Endothelial cell (in vitro differentiated cells): Measurements from ENCODE around the gene DDX52. TPM values are rescaled to one million over a fixed set of nuclear protein-coding genes. Genes with fewer than 3 reads are reported as not detected.

Experiments
- DNase-seq: peaks from one replicate; pipeline ENCODE4 v3.0.0; 2021; ENCODE audit warnings: low spot score
- H3K27ac Mint-ChIP-seq: one replicate; pipeline ENCODE4 v1.8.0; 2021; ENCODE audit warnings: mixed read lengths, inconsistent platforms; ENCODE audit not compliant: unreplicated experiment
- H3K27me3 Mint-ChIP-seq: one replicate; pipeline ENCODE4 v1.8.0; 2021; ENCODE audit warnings: mild to moderate bottlenecking, moderate library complexity, mixed read lengths, inconsistent platforms; ENCODE audit not compliant: unreplicated experiment
- H3K36me3 Mint-ChIP-seq: one replicate; pipeline ENCODE4 v1.8.0; 2021; ENCODE audit warnings: mild to moderate bottlenecking, low read depth, mixed read lengths, inconsistent platforms; ENCODE audit not compliant: unreplicated experiment
- H3K4me1 Mint-ChIP-seq: one replicate; pipeline ENCODE4 v1.8.0; 2021; ENCODE audit warnings: mild to moderate bottlenecking, mixed read lengths, inconsistent platforms; ENCODE audit not compliant: unreplicated experiment
- H3K4me3 Mint-ChIP-seq: one replicate; pipeline ENCODE4 v1.8.0; 2021; ENCODE audit warnings: mild to moderate bottlenecking, mixed read lengths, inconsistent platforms; ENCODE audit not compliant: unreplicated experiment
- H3K9me3 Mint-ChIP-seq: one replicate; pipeline ENCODE4 v1.8.0; 2021; ENCODE audit warnings: mixed read lengths, inconsistent platforms; ENCODE audit not compliant: unreplicated experiment
- total RNA-seq: library from RNA; stranded (reverse); fragmentation: NEBNext Ultra II Directional; extraction: Animal tissue kit (Norgen Biotek cat#: 25700); gene quantifications from one replicate; pipeline ENCODE4 v1.2.1, GENCODE V29; 2021; ENCODE audit not compliant: unreplicated experiment
- TF ChIP-seq, protein P1 (sequence below): fragments of 200-600 bp; sonication (generic); IDR thresholded peaks from one replicate; pipeline ENCODE4 v1.5.0; 2021; ENCODE audit warnings: antibody characterized with exemption; ENCODE audit not compliant: unreplicated experiment

The DDX52 gene
- total RNA-seq, 1 donor from 2014 or later, result 35.5 TPM

DNA sequence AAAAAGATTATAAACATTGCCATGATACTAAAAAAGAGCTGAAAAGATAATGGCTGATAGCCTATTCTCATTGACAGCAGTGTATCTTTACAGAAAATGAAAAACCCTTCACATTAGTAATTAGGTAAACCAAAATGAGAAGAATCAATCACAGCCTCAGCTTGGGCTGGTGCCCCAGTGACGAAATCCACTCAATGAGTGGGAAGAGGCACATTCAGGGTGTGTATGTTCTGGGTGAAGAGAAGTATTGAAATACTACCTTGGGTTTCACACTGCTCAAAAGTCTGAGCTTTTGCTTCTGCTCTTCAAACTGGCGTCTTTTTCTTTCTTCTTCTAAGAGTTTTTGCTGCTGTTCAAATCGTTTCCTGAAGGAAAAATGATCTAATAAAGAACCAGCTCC is 58.2 kb downstream of the DDX52 start:
- H3K27me3 Mint-ChIP-seq, result no peaks in the 10 kb centered on the region
- H3K4me1 Mint-ChIP-seq, result no peaks in the 10 kb centered on the region
- TF ChIP-seq, protein P1, sequence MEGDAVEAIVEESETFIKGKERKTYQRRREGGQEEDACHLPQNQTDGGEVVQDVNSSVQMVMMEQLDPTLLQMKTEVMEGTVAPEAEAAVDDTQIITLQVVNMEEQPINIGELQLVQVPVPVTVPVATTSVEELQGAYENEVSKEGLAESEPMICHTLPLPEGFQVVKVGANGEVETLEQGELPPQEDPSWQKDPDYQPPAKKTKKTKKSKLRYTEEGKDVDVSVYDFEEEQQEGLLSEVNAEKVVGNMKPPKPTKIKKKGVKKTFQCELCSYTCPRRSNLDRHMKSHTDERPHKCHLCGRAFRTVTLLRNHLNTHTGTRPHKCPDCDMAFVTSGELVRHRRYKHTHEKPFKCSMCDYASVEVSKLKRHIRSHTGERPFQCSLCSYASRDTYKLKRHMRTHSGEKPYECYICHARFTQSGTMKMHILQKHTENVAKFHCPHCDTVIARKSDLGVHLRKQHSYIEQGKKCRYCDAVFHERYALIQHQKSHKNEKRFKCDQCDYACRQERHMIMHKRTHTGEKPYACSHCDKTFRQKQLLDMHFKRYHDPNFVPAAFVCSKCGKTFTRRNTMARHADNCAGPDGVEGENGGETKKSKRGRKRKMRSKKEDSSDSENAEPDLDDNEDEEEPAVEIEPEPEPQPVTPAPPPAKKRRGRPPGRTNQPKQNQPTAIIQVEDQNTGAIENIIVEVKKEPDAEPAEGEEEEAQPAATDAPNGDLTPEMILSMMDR, result no peak
- no peak for DNase-seq
- H3K36me3 Mint-ChIP-seq, result peaks cover 28% of the 10 kb centered on the region
- no peak overlapping the region for H3K27ac Mint-ChIP-seq
- no peak overlapping the region for H3K4me3 Mint-ChIP-seq
- H3K9me3 Mint-ChIP-seq, result no peaks in the 10 kb centered on the region

DNA sequence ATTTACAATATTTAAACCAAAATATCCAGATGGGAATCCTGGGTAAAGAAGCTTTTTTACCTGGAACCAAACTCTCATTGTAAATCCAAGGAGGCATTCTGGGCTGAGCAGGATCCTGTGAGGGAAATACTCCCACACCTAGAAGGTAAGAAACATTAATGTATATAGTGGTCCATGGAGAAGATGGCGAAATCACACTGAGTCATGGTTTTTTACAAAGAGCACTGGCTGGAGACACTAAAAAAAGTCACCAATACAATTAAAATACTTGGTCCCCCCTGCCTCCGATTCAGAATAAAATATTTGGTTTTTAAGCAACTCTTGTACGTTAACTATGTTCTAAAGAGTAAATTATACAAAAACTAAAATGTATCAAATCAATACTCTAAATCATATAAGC is 67.0 kb downstream of the DDX52 start:
- Mint-ChIP-seq H3K27ac (no peak overlapping the region), H3K9me3 (no peaks in the 10 kb centered on the region), H3K4me1 (no peaks in the 10 kb centered on the region), H3K4me3 (no peak overlapping the region), H3K27me3 (no peaks in the 10 kb centered on the region), H3K36me3 (peaks cover 34% of the 10 kb centered on the region)
- no peak for DNase-seq
- TF ChIP-seq, protein P1, result no peak

DNA sequence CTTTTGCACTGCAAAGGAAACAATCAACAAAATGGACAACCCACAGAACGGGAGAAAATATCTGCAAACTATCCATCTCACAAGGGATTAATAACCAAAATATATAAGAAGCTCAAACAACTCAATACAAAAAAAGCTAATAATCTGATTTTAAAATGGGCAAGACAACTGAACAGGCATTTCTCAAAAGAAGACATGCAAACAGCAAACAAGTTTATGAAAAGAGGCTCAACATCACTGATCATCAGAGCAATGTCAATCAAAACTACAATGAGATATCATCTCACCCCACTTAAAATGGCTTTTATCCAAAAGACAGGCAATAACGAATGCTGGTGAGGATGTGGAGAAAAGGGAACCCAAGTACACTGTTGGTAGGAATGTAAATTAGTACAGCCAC is 68.8 kb downstream of the DDX52 start:
- no peaks in the 10 kb centered on the region for H3K4me1 Mint-ChIP-seq
- DNase-seq, result no peak
- H3K27me3 Mint-ChIP-seq, result no peaks in the 10 kb centered on the region
- no peaks in the 10 kb centered on the region for H3K9me3 Mint-ChIP-seq
- H3K27ac Mint-ChIP-seq, result no peak overlapping the region
- H3K4me3 Mint-ChIP-seq, result no peak overlapping the region
- TF ChIP-seq, protein P1, result no peak
- H3K36me3 Mint-ChIP-seq, result peaks cover 21% of the 10 kb centered on the region

DNA sequence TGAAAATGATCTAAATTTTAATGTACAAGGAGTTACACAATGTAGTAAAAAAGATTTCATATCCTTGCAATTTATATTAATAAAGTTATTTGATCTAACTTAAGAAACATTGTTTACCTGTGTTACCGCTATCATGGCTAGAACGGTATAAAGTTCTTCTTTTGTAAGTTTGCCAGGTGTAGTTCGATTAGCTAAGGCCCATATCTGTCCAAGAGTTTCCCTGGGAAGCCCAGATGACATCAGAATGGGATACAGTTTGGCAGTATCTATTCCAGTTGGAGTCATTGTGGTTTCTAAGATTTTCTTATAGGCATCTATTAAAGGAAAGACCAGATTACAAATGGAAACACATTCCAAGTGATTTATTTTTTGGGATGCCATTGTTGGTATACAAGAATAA is 71.6 kb downstream of the DDX52 start:
- DNase-seq, result no peak
- Mint-ChIP-seq H3K36me3 (peaks cover 42% of the 10 kb centered on the region), H3K4me1 (no peaks in the 10 kb centered on the region), H3K27me3 (no peaks in the 10 kb centered on the region), H3K27ac (no peak overlapping the region), H3K4me3 (no peak overlapping the region), H3K9me3 (no peaks in the 10 kb centered on the region)
- TF ChIP-seq, protein P1, result no peak

DNA sequence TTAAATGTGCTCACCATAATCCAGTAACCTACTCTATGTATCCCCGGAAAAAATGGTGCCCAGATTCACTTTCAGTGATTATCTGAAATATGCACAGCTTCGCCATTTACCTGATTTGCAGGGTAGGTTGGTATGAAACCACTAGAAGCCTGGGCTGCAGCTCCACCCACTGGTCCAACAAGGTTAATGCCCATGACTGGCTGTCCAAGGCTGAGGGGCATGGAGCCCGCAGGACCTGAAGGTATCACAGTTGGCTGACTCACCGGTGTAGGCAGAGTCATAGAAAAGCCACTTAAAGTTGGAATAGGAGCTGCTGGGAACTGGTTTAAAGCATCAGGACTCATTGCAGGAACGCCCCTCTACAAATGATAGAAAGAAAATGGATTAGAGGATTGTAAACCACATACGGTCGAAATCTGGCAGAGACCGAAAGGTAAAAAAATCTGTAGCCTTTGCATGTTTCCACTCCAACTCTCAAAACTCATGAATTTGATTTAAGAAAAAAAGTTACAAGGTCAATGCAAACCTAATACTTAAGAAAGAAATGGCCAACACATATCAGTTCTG is 72.6 kb downstream of the DDX52 start:
- Mint-ChIP-seq H3K27ac (no peak overlapping the region), H3K36me3 (peaks cover 45% of the 10 kb centered on the region), H3K4me3 (no peak overlapping the region)

More for the DNA sequence above, 72.6 kb downstream of the DDX52 start:
- H3K4me1 Mint-ChIP-seq, result no peaks in the 10 kb centered on the region
- peak; percentile 53 for DNase-seq
- no peaks in the 10 kb centered on the region for H3K9me3 Mint-ChIP-seq
- TF ChIP-seq, protein P1, result no peak
- no peaks in the 10 kb centered on the region for H3K27me3 Mint-ChIP-seq
